Measurements from ENCODE around the gene RBFOX2. TPM values are rescaled to one million over a fixed set of nuclear protein-coding genes. Genes with fewer than 3 reads are reported as not detected.
A peak's percentile ranks its signal among the peaks of the same experiment; 100 is the strongest.

The RBFOX2 gene
- total RNA-seq, 1 donor from 2014 or later = 210 TPM

DNA sequence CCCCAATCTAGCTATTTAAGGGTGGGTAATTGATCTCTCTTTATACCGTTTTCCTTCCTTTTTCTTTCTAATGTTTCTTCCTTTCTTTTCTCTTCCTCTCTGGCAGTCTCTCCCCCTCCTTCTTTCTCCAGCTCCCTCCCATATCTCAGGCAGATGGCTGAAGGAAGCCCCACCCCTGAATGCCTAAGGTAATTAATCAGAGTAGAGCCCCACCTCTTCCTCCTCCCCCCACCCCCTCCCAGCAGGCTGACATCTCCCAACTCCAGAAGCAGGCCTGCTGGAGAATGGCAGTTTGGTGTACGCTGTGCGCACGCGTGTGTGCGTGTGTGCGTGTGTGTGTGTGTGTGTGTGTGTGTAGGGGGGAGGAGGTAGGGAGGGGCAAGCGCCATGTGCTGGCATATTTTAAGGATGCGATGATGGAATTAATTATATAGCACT lies 188.3 kb downstream of the RBFOX2 start:
- no peaks in the 10 kb centered on the region for H3K36me3 Mint-ChIP-seq
- peak; percentile 62 to 75 for DNase-seq (ENCODE audit: low spot score in 2 of 2, unreplicated experiment in 2 of 2)
- H3K9me3 Mint-ChIP-seq = no peaks in the 10 kb centered on the region
- peak overlapping the region; percentile 95 for H3K27ac Mint-ChIP-seq
- peak overlapping the region; percentile 95 for H3K4me3 Mint-ChIP-seq
- H3K27me3 Mint-ChIP-seq (ENCODE audit: low read depth) = no peaks in the 10 kb centered on the region
- H3K4me1 Mint-ChIP-seq = peaks cover 52% of the 10 kb centered on the region
- TF ChIP-seq, protein P1, sequence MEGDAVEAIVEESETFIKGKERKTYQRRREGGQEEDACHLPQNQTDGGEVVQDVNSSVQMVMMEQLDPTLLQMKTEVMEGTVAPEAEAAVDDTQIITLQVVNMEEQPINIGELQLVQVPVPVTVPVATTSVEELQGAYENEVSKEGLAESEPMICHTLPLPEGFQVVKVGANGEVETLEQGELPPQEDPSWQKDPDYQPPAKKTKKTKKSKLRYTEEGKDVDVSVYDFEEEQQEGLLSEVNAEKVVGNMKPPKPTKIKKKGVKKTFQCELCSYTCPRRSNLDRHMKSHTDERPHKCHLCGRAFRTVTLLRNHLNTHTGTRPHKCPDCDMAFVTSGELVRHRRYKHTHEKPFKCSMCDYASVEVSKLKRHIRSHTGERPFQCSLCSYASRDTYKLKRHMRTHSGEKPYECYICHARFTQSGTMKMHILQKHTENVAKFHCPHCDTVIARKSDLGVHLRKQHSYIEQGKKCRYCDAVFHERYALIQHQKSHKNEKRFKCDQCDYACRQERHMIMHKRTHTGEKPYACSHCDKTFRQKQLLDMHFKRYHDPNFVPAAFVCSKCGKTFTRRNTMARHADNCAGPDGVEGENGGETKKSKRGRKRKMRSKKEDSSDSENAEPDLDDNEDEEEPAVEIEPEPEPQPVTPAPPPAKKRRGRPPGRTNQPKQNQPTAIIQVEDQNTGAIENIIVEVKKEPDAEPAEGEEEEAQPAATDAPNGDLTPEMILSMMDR (IDR thresholded peaks at IDR 0.05; ENCODE audit: unreplicated experiment) = no peak

DNA sequence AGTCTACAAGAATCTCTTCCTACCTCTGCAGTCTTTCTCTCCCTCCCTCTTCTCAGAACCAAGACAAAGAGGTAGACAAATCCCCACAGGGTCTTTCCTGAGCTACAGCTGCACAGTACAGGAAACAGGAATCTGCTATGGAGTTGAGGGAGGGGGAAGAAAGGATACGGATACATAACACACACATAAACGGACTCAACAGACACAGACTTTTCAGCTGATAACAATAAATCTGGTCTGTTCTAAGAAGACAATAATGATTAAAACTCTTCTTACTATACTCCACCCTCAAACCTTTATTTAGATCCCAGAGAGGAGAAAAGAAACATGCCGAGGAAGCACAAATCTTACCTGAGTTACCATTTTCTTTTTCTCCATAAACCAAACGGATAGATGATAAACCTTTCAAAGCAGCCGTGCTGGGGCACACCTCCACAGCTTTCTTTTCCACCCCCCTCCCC lies 188.8 kb downstream of the RBFOX2 start:
- DNase-seq (ENCODE audit: low spot score in 2 of 2, unreplicated experiment in 2 of 2) = no peak
- no peaks in the 10 kb centered on the region for H3K9me3 Mint-ChIP-seq
- TF ChIP-seq, protein P1 (IDR thresholded peaks at IDR 0.05; ENCODE audit: unreplicated experiment) = no peak
- H3K4me3 Mint-ChIP-seq = peak overlapping the region; percentile 95
- H3K36me3 Mint-ChIP-seq = no peaks in the 10 kb centered on the region
- H3K27me3 Mint-ChIP-seq (ENCODE audit: low read depth) = no peaks in the 10 kb centered on the region
- H3K27ac Mint-ChIP-seq = peak overlapping the region; percentile 95
- H3K4me1 Mint-ChIP-seq = peaks cover 55% of the 10 kb centered on the region

DNA sequence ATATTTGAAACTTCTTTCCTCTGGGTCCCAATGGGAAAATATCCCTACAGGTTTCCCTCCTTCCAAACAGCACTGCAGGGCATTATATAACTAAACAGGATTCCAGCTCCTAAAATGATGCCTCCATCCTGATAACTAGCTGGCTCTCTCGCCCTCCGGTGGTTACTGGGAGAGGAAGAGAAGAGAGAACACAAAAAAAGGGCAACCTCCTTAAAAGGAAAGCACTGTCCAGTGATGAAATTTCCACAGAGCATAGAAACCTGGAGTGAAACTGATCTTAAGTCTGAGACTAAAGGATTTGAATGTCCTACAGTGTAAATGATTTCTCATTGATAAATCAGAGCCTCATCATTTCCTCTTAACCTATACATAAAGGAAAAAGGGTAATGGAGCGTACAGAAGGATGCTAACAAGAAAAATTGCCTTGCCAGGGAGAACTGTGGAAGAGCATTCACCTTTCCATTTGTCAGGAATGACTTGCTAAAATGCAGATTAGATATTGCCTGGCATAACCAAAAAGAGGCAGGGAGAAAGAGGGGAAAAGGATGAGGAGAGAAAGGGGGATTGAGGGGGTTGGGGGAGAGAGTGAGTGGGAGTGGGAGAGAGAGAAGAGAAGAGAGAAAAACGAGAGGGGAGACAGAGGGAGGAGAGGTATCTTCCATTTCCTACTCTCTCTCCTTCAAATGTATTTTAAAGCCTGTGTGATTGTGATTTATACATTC lies 189.6 kb downstream of the RBFOX2 start:
- no peak for DNase-seq (ENCODE audit: low spot score in 2 of 2, unreplicated experiment in 2 of 2)
- Mint-ChIP-seq H3K36me3 (no peaks in the 10 kb centered on the region), H3K27ac (peak overlapping the region; percentile 95), H3K9me3 (no peaks in the 10 kb centered on the region), H3K4me1 (peaks cover 63% of the 10 kb centered on the region), H3K4me3 (peak overlapping the region; percentile 95), H3K27me3 (ENCODE audit: low read depth) (no peaks in the 10 kb centered on the region)
- TF ChIP-seq, protein P1 (IDR thresholded peaks at IDR 0.05; ENCODE audit: unreplicated experiment) = no peak

DNA sequence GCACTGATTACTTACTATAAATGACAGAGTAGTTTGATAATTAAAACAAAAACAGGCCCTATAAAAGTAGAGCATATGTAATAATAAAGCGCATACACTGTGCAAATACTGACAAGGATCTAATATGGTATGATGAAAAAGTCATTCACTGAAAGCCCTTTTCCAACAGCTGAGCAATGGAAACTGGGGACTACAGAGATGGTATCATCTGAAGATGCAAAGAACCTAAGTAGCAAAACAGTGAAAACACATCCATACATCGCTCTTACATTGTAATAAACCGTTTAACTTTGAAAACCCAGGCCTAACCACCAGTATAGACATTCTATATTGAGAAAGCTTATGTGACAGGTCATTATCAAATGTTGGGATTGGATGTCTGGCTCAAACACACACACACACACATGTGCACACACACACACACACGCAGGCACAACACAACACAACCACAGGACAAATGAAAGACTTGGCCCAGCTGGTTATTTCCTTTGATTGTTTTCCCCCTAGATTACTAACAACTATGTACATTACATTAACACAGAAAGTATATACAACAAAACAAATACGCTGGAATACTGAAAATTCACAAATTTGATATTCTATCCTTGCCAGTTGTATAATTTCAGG lies 191.4 kb downstream of the RBFOX2 start:
- H3K4me1 Mint-ChIP-seq = peaks cover 62% of the 10 kb centered on the region
- DNase-seq (ENCODE audit: low spot score in 2 of 2, unreplicated experiment in 2 of 2) = no peak
- H3K9me3 Mint-ChIP-seq = no peaks in the 10 kb centered on the region
- peak overlapping the region; percentile 97 for H3K27ac Mint-ChIP-seq
- H3K4me3 Mint-ChIP-seq = peak overlapping the region; percentile 72
- TF ChIP-seq, protein P1 (IDR thresholded peaks at IDR 0.05; ENCODE audit: unreplicated experiment) = no peak
- no peaks in the 10 kb centered on the region for H3K27me3 Mint-ChIP-seq (ENCODE audit: low read depth)
- H3K36me3 Mint-ChIP-seq = peaks cover 2% of the 10 kb centered on the region

DNA sequence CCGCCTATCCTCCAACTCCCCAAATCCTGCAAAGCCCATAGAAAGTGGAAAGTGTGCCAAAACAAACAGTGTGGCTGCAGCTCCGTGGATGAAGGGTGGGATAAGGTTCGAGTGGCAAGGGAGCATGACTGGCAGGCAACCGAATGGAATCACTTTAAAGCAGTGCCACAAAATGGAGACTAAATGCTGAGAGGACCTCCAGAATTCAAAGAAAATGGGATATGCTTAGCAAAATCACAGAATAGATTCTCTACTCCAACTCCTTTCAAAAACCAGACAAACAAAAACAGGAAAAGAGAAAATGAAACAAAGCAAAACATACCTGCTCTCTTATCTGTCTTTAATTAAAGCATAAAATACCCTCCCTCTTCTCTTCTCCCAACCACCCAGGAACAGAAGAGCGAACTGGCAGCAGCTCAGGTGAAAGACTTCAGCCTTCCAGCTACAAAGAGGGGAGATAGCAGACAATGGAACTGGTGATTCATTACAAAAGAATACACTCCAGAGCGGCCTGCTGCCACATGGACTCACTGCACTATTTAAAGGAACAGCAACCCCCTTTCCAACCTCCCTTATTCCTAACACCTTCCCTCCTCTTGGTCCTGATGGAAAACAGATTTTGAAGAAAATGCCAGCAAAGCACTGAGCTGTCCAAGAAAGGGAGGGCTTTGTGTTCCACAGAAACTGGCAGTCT lies 192.5 kb downstream of the RBFOX2 start:
- Mint-ChIP-seq H3K27me3 (ENCODE audit: low read depth) (no peaks in the 10 kb centered on the region), H3K36me3 (peaks cover 2% of the 10 kb centered on the region), H3K4me1 (peaks cover 59% of the 10 kb centered on the region), H3K4me3 (peak overlapping the region; percentile 72), H3K27ac (peak overlapping the region; percentile 97), H3K9me3 (no peaks in the 10 kb centered on the region)
- TF ChIP-seq, protein P1 (IDR thresholded peaks at IDR 0.05; ENCODE audit: unreplicated experiment) = no peak
- DNase-seq (ENCODE audit: low spot score in 2 of 2, unreplicated experiment in 2 of 2) = no peak
